OCI-LY1 (cell line): ENCODE measurements around the gene MYH14.

ENCODE experiments used
- EZH2 ChIP-seq: fragments of 200-600 bp; sonication (generic), shearing (Covaris generic); IDR thresholded peaks from 2 replicates; pipeline ENCODE4 v1.8.0; 2017; ENCODE audit warnings: borderline replicate concordance, mixed run types, mild to moderate bottlenecking, antibody characterized with exemption, low read length, moderate library complexity, mixed read lengths
- TF ChIP-seq, protein P1 (sequence below): fragments of 200-600 bp; sonication (generic), shearing (Covaris generic); IDR thresholded peaks from 2 replicates; pipeline ENCODE4 v1.5.1; 2017; ENCODE audit warnings: mild to moderate bottlenecking, antibody characterized with exemption, low read length, moderate library complexity, mixed read lengths

- TF ChIP-seq, protein P1, sequence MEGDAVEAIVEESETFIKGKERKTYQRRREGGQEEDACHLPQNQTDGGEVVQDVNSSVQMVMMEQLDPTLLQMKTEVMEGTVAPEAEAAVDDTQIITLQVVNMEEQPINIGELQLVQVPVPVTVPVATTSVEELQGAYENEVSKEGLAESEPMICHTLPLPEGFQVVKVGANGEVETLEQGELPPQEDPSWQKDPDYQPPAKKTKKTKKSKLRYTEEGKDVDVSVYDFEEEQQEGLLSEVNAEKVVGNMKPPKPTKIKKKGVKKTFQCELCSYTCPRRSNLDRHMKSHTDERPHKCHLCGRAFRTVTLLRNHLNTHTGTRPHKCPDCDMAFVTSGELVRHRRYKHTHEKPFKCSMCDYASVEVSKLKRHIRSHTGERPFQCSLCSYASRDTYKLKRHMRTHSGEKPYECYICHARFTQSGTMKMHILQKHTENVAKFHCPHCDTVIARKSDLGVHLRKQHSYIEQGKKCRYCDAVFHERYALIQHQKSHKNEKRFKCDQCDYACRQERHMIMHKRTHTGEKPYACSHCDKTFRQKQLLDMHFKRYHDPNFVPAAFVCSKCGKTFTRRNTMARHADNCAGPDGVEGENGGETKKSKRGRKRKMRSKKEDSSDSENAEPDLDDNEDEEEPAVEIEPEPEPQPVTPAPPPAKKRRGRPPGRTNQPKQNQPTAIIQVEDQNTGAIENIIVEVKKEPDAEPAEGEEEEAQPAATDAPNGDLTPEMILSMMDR, result no peak
- no peak for TF ChIP-seq EZH2
Observed at GRCh38 chr19:50293263-50294004, 90.0 kb downstream of the MYH14 start.
